ENCODE data around the gene DAZAP1.

- TF ChIP-seq, protein P1, sequence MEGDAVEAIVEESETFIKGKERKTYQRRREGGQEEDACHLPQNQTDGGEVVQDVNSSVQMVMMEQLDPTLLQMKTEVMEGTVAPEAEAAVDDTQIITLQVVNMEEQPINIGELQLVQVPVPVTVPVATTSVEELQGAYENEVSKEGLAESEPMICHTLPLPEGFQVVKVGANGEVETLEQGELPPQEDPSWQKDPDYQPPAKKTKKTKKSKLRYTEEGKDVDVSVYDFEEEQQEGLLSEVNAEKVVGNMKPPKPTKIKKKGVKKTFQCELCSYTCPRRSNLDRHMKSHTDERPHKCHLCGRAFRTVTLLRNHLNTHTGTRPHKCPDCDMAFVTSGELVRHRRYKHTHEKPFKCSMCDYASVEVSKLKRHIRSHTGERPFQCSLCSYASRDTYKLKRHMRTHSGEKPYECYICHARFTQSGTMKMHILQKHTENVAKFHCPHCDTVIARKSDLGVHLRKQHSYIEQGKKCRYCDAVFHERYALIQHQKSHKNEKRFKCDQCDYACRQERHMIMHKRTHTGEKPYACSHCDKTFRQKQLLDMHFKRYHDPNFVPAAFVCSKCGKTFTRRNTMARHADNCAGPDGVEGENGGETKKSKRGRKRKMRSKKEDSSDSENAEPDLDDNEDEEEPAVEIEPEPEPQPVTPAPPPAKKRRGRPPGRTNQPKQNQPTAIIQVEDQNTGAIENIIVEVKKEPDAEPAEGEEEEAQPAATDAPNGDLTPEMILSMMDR (IDR thresholded peaks at IDR 0.05): no peak
- TF ChIP-seq POLR2A (IDR thresholded peaks at IDR 0.05) (no peak), POLR2AphosphoS5 (IDR thresholded peaks at IDR 0.05) (no peak)
These were observed 4.1 kb downstream of the DAZAP1 start for GRCh38 chr19:1411255-1412191.
